Adrenal gland (tissue), 5 donors: ENCODE measurements around the gene PCYT2.

Experiments
- POLR2A ChIP-seq, 2 donors: fragments of 450-650 bp; IDR thresholded peaks; one replicate each; pipeline ENCODE4 v1.6.1; 2017; ENCODE audit warnings: antibody characterized with exemption in 2 of 2, mild to moderate bottlenecking in 2 of 2, moderate library complexity in 1 of 2
- TF ChIP-seq, protein P1 (sequence below), 6 experiments: fragments of 450-650 bp in 4 of 6; fragments of 200-600 bp in 2 of 6; sonication (generic) in 1 of 6; IDR thresholded peaks; 1 replicate in 5 of 6; 2 replicates in 1 of 6; pipeline versions ENCODE4 v1.5.1 to v1.8.0; 2016 to 2021; ENCODE audit warnings: antibody characterized with exemption in 6 of 6, mild to moderate bottlenecking in 2 of 6, moderate library complexity in 1 of 6
- donor health status: DM: no; HTN: no; CAD: no.

DNA sequence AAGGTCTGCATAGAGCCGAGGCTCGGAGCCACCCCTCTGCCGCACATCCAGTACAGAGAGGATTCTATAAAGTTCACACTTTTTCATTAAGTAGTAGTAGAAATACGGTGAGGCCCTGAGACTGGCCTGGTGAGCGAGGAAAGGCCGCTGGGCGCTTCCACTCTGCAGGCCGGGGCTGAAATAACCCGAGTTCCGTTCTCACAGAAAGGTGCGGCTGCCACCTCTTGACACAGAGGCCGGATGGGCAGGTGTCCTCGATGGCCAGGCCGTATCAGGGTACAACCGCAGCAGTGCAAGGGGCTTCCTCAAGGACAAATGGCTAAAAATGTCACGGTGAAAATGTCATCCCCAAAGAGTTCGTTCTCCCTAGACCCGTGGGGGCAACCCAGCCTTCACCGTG, 770 bp upstream of the PCYT2 start:
- TF ChIP-seq POLR2A (IDR thresholded peaks at IDR 0.05), result no peak
- TF ChIP-seq, protein P1, sequence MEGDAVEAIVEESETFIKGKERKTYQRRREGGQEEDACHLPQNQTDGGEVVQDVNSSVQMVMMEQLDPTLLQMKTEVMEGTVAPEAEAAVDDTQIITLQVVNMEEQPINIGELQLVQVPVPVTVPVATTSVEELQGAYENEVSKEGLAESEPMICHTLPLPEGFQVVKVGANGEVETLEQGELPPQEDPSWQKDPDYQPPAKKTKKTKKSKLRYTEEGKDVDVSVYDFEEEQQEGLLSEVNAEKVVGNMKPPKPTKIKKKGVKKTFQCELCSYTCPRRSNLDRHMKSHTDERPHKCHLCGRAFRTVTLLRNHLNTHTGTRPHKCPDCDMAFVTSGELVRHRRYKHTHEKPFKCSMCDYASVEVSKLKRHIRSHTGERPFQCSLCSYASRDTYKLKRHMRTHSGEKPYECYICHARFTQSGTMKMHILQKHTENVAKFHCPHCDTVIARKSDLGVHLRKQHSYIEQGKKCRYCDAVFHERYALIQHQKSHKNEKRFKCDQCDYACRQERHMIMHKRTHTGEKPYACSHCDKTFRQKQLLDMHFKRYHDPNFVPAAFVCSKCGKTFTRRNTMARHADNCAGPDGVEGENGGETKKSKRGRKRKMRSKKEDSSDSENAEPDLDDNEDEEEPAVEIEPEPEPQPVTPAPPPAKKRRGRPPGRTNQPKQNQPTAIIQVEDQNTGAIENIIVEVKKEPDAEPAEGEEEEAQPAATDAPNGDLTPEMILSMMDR (IDR thresholded peaks at IDR 0.05), result no peak
